Vagina (tissue), 2 donors: ENCODE measurements around the gene STBD1.

Experiments used
- CTCF ChIP-seq, 3 experiments: fragments of 450-650 bp in 2 of 3; fragments of 200-600 bp in 1 of 3; sonication (generic) in 1 of 3; IDR thresholded peaks; one replicate each; pipeline ENCODE4 v1.5.1; 2017 to 2019; ENCODE audit warnings: antibody characterized with exemption in 3 of 3, mild to moderate bottlenecking in 2 of 3, moderate library complexity in 2 of 3
- POLR2A ChIP-seq, 2 donors: fragments of 450-650 bp; IDR thresholded peaks; one replicate each; pipeline ENCODE4 v1.6.1; 2017; ENCODE audit warnings: antibody characterized with exemption in 2 of 2, mild to moderate bottlenecking in 2 of 2, moderate library complexity in 2 of 2
- POLR2AphosphoS5 ChIP-seq, 2 donors: sonication (generic); formaldehyde crosslinking; IDR thresholded peaks; one replicate each; pipeline ENCODE4 v1.9.0; 2017; ENCODE audit warnings: antibody characterized with exemption in 2 of 2, mild to moderate bottlenecking in 2 of 2, low read depth in 1 of 2; ENCODE audit not compliant: insufficient read depth in 1 of 2

- TF ChIP-seq CTCF (IDR thresholded peaks at IDR 0.05) = no peak
- TF ChIP-seq POLR2A (IDR thresholded peaks at IDR 0.05) = no peak
- no peak for TF ChIP-seq POLR2AphosphoS5 (IDR thresholded peaks at IDR 0.05; ENCODE audit: insufficient read depth in 1 of 2, low read depth in 1 of 2)
These were observed 51.4 kb downstream of the STBD1 start for GRCh38 chr4:76357981-76358380.
